ENCODE data around the gene SESTD1.
"Not testable (repeated sequence)": the region's sequence is repeated elsewhere in the genome, so short reads cannot be mapped to it uniquely, and the experiment has no call there.

The SESTD1 gene

GRCh38 chr2:179068991-179069643 lies 195.5 kb downstream of the SESTD1 start:
- Histone ChIP-seq H2BK15ac (ENCODE audit: low read depth, poor library complexity, severe bottlenecking) (no peak overlapping the region), H2AK5ac (ENCODE audit: low read length, severe bottlenecking) (no peak overlapping the region), H3K79me1 (replicated peaks; ENCODE audit: low read length, poor library complexity, severe bottlenecking) (no peaks in the 10 kb centered on the region), H3K4me1 (ENCODE audit: control insufficient read depth, insufficient read depth, low read depth, low read length) (no peaks in the 10 kb centered on the region), H3K27ac (ENCODE audit: low read length, poor library complexity, severe bottlenecking) (no peak overlapping the region), H4K8ac (ENCODE audit: low read length) (no peak overlapping the region), H4K91ac (ENCODE audit: low read length) (no peak overlapping the region), H3K36me3 (ENCODE audit: control insufficient read depth in 1 of 2, insufficient read depth in 2 of 2, low read depth in 1 of 2, low read length in 2 of 2) (no peaks in the 10 kb centered on the region), H3K9ac (ENCODE audit: low read length) (no peak overlapping the region), H2BK5ac (ENCODE audit: low read depth, low read length, poor library complexity, severe bottlenecking) (no peak overlapping the region), H3K4ac (ENCODE audit: low read depth in 1 of 2, low read length in 2 of 2) (no peak overlapping the region), H2AFZ (ENCODE audit: low read depth, low read length) (no peak overlapping the region), H3K27me3 (ENCODE audit: control insufficient read depth in 1 of 2, insufficient read depth in 1 of 2, low read length in 2 of 2) (no peaks in the 10 kb centered on the region), H2BK120ac (ENCODE audit: low read depth, low read length) (no peak overlapping the region), H3K4me2 (ENCODE audit: low read length, poor library complexity, severe bottlenecking) (no peak overlapping the region), H3K4me3 (ENCODE audit: insufficient read depth in 1 of 2, low read depth in 1 of 2, low read length in 2 of 2) (no peak overlapping the region), H3K9me3 (ENCODE audit: control insufficient read depth, low read length) (no peaks in the 10 kb centered on the region), H2BK12ac (ENCODE audit: low read length in 2 of 2) (no peak overlapping the region), H3K23ac (ENCODE audit: low read length in 2 of 2) (no peak overlapping the region), H3K18ac (ENCODE audit: low read depth in 1 of 2, low read length in 2 of 2) (no peak overlapping the region), H3K14ac (ENCODE audit: low read length in 2 of 2) (no peak overlapping the region)
- WGBS = 27% methylated on average over 1 of the region's 2 CpGs
- no peak for DNase-seq

GRCh38 chr2:179059026-179059700 lies 205.5 kb downstream of the SESTD1 start:
- Histone ChIP-seq H3K4me3 (ENCODE audit: insufficient read depth in 1 of 2, low read depth in 1 of 2, low read length in 2 of 2) (no peak overlapping the region), H3K9ac (ENCODE audit: low read length) (no peak overlapping the region), H3K79me1 (replicated peaks; ENCODE audit: low read length, poor library complexity, severe bottlenecking) (no peaks in the 10 kb centered on the region), H2AFZ (ENCODE audit: low read depth, low read length) (no peak overlapping the region), H2BK12ac (ENCODE audit: low read length in 2 of 2) (no peak overlapping the region), H4K91ac (ENCODE audit: low read length) (no peak overlapping the region), H2BK120ac (ENCODE audit: low read depth, low read length) (no peak overlapping the region), H3K23ac (ENCODE audit: low read length in 2 of 2) (no peak overlapping the region), H3K14ac (ENCODE audit: low read length in 2 of 2) (no peak overlapping the region), H3K4me1 (ENCODE audit: control insufficient read depth, insufficient read depth, low read depth, low read length) (peaks cover 3% of the 10 kb centered on the region), H4K8ac (ENCODE audit: low read length) (no peak overlapping the region), H3K18ac (ENCODE audit: low read depth in 1 of 2, low read length in 2 of 2) (no peak overlapping the region), H3K4me2 (ENCODE audit: low read length, poor library complexity, severe bottlenecking) (no peak overlapping the region), H2AK5ac (ENCODE audit: low read length, severe bottlenecking) (no peak overlapping the region), H3K4ac (ENCODE audit: low read depth in 1 of 2, low read length in 2 of 2) (no peak overlapping the region), H3K27ac (ENCODE audit: low read length, poor library complexity, severe bottlenecking) (peak overlapping the region; percentile 59), H2BK15ac (ENCODE audit: low read depth, poor library complexity, severe bottlenecking) (no peak overlapping the region), H2BK5ac (ENCODE audit: low read depth, low read length, poor library complexity, severe bottlenecking) (no peak overlapping the region), H3K36me3 (ENCODE audit: control insufficient read depth in 1 of 2, insufficient read depth in 2 of 2, low read depth in 1 of 2, low read length in 2 of 2) (no peaks in the 10 kb centered on the region), H3K9me3 (ENCODE audit: control insufficient read depth, low read length) (no peaks in the 10 kb centered on the region), H3K27me3 (ENCODE audit: control insufficient read depth in 1 of 2, insufficient read depth in 1 of 2, low read length in 2 of 2) (no peaks in the 10 kb centered on the region)
- WGBS = no CpG with 5 or more reads among the region's 2 CpGs
- no peak for DNase-seq

GRCh38 chr2:179057737-179058136 lies 206.9 kb downstream of the SESTD1 start:
- WGBS = 81% methylated on average over 5 of the region's 5 CpGs
- H2BK12ac ChIP-seq (ENCODE audit: low read length in 2 of 2) = no peak overlapping the region
- no peak overlapping the region for H4K91ac ChIP-seq (ENCODE audit: low read length)
- no peak overlapping the region for H3K14ac ChIP-seq (ENCODE audit: low read length in 2 of 2)
- H3K9ac ChIP-seq (ENCODE audit: low read length) = no peak overlapping the region
- no peak overlapping the region for H3K4ac ChIP-seq (ENCODE audit: low read depth in 1 of 2, low read length in 2 of 2)
- H2BK15ac ChIP-seq (ENCODE audit: low read depth, poor library complexity, severe bottlenecking) = no peak overlapping the region
- no peaks in the 10 kb centered on the region for H3K9me3 ChIP-seq (ENCODE audit: control insufficient read depth, low read length)
- peaks cover 3% of the 10 kb centered on the region for H3K4me1 ChIP-seq (ENCODE audit: control insufficient read depth, insufficient read depth, low read depth, low read length)
- no peaks in the 10 kb centered on the region for H3K79me1 ChIP-seq (replicated peaks; ENCODE audit: low read length, poor library complexity, severe bottlenecking)
- H4K8ac ChIP-seq (ENCODE audit: low read length) = no peak overlapping the region
- H3K4me2 ChIP-seq (ENCODE audit: low read length, poor library complexity, severe bottlenecking) = no peak overlapping the region
- no peak overlapping the region for H2BK120ac ChIP-seq (ENCODE audit: low read depth, low read length)
- no peak overlapping the region for H2AFZ ChIP-seq (ENCODE audit: low read depth, low read length)
- H2BK5ac ChIP-seq (ENCODE audit: low read depth, low read length, poor library complexity, severe bottlenecking) = no peak overlapping the region
- no peak overlapping the region for H3K23ac ChIP-seq (ENCODE audit: low read length in 2 of 2)
- no peaks in the 10 kb centered on the region for H3K27me3 ChIP-seq (ENCODE audit: control insufficient read depth in 1 of 2, insufficient read depth in 1 of 2, low read length in 2 of 2)
- peak overlapping the region; percentile 16 for H2AK5ac ChIP-seq (ENCODE audit: low read length, severe bottlenecking)
- DNase-seq = no peak
- no peaks in the 10 kb centered on the region for H3K36me3 ChIP-seq (ENCODE audit: control insufficient read depth in 1 of 2, insufficient read depth in 2 of 2, low read depth in 1 of 2, low read length in 2 of 2)
- no peak overlapping the region for H3K18ac ChIP-seq (ENCODE audit: low read depth in 1 of 2, low read length in 2 of 2)
- no peak overlapping the region for H3K4me3 ChIP-seq (ENCODE audit: insufficient read depth in 1 of 2, low read depth in 1 of 2, low read length in 2 of 2)
- peak overlapping the region; percentile 49 for H3K27ac ChIP-seq (ENCODE audit: low read length, poor library complexity, severe bottlenecking)

GRCh38 chr2:179053568-179053967 lies 211.1 kb downstream of the SESTD1 start:
- H3K9me3 ChIP-seq (ENCODE audit: control insufficient read depth, low read length); H2BK120ac ChIP-seq (ENCODE audit: low read depth, low read length); H3K4ac ChIP-seq (ENCODE audit: low read depth in 1 of 2, low read length in 2 of 2); H3K79me1 ChIP-seq (replicated peaks; ENCODE audit: low read length, poor library complexity, severe bottlenecking); H4K91ac ChIP-seq (ENCODE audit: low read length); H4K8ac ChIP-seq (ENCODE audit: low read length); H3K36me3 ChIP-seq (ENCODE audit: control insufficient read depth in 1 of 2, insufficient read depth in 2 of 2, low read depth in 1 of 2, low read length in 2 of 2); H3K4me3 ChIP-seq (ENCODE audit: insufficient read depth in 1 of 2, low read depth in 1 of 2, low read length in 2 of 2); H3K27ac ChIP-seq (ENCODE audit: low read length, poor library complexity, severe bottlenecking); H3K23ac ChIP-seq (ENCODE audit: low read length in 2 of 2); H2AK5ac ChIP-seq (ENCODE audit: low read length, severe bottlenecking); H3K18ac ChIP-seq (ENCODE audit: low read depth in 1 of 2, low read length in 2 of 2); H3K9ac ChIP-seq (ENCODE audit: low read length); H2AFZ ChIP-seq (ENCODE audit: low read depth, low read length); H3K27me3 ChIP-seq (ENCODE audit: control insufficient read depth in 1 of 2, insufficient read depth in 1 of 2, low read length in 2 of 2); H3K4me1 ChIP-seq (ENCODE audit: control insufficient read depth, insufficient read depth, low read depth, low read length); H3K14ac ChIP-seq (ENCODE audit: low read length in 2 of 2); H2BK15ac ChIP-seq (ENCODE audit: low read depth, poor library complexity, severe bottlenecking); H3K4me2 ChIP-seq (ENCODE audit: low read length, poor library complexity, severe bottlenecking); H2BK5ac ChIP-seq (ENCODE audit: low read depth, low read length, poor library complexity, severe bottlenecking); H2BK12ac ChIP-seq (ENCODE audit: low read length in 2 of 2): not testable (repeated sequence)
- DNase-seq = peak; percentile 33
- 27% methylated on average over 3 of the region's 3 CpGs for WGBS
